Central memory CD4-positive, alpha-beta T cell (primary cell): ENCODE results near the gene FOSB.
A peak's percentile ranks its signal among the peaks of the same experiment; 100 is the strongest.

Experiments
- DNase-seq: peaks from one replicate; pipeline ENCODE4 v3.0.0; 2022

The FOSB gene

DNA sequence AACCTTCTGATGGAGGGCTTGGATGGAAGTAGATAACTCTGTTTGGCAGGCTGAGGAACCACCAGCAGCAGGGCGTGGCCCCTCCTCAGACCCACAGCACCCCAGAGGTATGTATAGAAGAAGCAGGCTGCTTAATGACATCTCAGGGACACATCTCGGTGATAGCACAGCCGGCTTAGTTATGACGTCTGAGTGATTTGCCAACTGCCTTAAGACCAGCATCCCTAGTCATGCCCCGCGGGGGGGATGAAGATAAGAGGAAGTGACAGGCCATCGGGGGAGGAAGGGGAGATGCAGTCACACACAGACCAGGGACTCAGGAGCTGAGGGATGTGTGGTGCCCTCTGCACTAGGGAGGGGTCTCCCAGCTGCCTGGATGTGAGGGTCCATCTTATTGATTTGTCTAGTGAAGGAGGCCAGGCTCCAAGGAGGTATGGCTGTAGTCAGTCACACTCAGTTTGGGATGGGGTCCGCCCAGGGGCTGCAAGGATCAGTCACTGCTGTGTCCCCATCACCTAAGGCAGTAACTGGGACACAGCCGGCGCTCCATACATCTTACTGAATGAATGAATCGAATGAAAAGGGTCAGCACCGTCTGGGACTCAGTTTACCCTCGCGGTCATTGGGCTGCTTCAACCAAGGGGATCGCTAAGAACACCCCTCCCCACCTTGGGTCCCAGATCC, 24.9 kb upstream of the FOSB start:
- DNase-seq: peak; percentile 42

DNA sequence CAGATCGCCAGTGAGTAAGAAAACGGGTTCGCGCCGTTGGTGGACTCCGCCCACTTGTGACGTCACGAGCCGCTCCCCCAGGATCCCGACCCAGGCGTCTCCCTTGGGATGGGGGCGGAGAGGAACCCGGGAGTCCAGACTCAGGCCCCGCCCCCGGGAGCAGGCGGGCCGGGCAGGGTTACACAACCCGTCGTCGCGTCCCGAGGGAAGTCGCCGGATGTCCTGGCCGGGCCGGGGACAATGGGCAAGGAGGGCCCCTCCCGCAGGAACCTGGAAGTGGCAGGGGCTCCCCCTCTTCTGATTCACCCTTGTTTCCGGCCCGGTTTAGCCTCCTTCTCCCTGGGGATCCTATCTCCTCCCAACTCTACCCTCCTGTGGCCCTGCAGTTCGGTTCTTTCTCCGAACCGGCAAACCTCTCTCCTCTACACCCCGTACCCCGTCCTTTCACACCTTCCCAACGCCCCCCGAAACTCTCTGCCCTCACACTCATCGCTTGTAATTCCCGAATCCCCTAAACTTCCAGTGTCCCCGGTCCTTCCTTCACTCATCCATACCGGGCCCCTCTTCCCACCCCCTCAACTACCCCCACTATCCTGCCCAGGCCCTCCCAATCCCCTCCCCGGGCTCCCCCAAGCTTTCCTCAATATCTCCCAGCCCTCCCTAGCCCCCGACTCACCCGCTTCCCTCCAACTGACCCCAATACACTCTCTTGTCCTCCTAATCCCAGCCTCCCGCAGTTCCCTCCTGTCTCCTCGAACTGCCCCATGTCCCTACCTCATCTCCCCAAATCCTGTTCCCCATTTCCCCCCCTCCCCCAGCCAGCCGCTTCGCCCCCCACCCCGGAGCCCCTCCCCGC, 24.1 kb upstream of the FOSB start:
- peak; percentile 38 for DNase-seq

DNA sequence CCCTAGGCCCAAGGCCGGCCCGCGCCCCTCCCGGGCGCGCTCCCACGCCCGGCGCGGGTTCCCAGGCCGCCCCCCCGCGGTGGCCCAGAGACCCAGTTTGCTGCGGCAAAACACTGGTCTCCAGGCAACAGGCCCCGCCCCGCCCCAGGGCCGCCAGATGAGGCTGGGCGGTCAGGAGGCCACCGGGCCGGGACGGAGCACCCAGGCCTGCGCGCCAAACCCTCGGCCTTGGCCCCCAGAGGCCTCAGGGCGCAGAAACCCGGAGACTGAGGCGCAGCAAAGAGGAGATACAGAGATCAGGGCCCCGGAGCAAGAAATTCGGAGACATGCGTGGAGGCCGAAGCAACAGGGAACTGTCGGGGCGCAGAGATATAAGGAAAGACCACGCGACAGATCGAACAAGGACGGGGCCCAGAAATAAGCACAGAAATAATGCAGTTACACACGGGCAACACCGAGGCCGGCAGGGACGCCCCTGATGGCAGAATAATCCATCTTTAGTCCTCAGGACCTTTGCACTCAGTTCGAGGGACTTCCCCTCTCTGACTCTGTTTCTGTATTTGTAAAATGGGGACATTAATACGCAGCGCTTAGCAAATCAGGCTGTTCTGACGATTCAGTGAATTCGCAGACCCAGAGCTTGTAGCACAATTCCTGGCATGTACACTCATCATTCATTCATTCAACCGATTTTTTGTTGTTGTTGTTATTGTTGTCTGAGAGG, 23.3 kb upstream of the FOSB start:
- peak; percentile 80 for DNase-seq

DNA sequence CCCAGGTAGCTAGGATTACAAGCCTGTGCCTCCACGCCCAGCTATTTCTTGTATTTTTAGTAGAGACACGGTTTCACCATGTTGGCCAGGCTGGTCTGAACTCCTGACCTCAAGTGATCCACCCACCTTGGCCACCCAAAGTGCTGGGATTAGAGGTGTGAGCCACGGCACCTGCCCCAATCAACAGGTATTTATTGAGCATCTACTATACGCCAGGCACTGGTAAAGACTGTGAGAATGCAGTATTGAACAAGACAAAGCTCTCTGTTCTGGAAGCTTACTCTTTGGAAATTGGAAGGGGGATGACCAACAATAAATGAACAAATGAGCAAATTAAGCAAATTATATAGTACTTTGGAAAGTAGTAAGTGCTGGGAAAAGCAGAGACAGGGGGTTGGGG, 22.7 kb upstream of the FOSB start:
- DNase-seq: no peak

DNA sequence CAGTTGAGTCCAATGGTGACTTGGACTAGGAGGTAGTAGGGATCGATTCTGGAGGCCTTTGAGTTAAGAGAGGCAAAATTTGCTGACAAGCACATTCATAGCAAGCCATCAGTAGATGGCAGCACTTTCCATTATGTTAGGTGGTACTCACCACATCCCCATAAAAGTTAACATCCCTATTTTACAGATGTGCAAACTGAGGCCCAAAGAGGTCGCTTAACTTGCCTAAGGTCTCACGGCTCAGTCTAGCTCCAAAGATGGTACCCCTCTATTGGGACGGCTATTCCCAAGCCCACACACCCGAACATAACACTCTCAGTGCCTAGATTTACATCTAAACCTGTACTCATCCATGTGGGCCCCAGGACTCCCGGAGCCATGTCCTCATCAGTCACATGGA, 21.5 kb upstream of the FOSB start:
- no peak for DNase-seq

DNA sequence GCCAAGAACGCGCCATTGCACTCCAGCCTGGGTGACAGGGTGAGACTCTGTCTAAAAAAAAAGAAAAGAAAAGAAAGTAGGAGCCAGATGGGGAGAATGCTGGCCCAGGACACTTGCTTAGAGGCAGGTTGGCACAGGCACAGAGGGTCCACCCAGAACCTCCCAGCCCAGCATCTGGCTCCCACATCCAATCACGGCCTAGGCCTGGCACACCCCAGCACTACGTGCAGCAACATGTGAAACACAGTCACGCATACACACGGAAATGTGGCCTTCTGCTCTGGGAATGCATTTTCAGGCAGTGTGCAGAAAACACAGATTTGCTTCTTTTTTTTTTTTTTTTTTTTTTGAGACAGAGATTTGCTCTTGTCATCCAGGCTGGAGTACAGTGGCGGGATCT, 20.9 kb upstream of the FOSB start:
- DNase-seq: no peak

DNA sequence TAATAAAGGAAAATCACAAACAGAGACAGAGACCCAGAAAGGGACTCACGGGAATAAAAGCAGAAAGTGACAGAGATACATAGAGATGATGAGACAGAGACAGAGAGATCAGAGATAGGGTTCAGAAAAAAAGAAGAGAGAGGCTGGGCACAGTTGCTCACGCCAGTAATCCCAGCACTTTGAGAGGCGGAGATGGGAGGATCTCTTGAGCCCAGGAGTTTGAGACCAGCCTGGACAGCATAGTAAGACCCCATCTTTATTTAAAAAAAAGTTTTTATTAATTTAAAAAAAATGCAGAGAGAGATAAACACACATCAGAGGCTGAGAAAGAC, 19.4 kb upstream of the FOSB start:
- no peak for DNase-seq

DNA sequence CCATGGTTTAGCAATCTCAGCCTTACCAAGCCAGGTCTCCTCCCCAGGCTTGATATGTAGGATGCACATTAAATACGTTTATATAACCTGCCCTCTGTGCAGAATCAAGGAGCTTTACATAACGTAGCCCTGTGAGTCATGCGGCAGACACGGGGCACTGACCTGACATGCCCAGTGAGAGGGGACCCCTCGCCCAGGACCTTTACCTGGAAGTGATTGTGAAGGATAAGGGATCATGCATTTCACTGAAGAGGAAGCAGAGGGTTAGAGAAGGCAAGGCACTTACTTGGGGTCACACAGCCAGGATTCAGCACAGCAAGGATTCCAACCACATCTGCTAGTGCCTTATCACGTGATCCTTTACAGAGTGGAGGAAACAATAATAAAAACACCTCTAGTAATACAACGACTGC, 18.9 kb upstream of the FOSB start:
- DNase-seq: no peak

DNA sequence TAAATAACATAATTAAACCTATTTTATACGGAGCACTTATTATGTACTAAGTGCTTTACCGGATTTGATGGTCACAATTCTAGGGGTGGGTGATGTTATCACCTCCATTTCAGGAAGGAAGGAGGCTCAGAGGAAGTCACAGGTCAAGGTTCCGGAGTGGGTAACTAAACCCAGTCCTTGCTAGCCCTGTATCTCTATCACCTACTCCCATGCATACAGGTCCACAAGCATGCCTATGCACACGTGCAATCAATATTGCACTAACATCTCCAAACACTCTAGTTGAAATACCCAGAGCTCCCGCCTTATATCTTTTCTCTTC, 17.8 kb upstream of the FOSB start:
- DNase-seq: peak; percentile 50

DNA sequence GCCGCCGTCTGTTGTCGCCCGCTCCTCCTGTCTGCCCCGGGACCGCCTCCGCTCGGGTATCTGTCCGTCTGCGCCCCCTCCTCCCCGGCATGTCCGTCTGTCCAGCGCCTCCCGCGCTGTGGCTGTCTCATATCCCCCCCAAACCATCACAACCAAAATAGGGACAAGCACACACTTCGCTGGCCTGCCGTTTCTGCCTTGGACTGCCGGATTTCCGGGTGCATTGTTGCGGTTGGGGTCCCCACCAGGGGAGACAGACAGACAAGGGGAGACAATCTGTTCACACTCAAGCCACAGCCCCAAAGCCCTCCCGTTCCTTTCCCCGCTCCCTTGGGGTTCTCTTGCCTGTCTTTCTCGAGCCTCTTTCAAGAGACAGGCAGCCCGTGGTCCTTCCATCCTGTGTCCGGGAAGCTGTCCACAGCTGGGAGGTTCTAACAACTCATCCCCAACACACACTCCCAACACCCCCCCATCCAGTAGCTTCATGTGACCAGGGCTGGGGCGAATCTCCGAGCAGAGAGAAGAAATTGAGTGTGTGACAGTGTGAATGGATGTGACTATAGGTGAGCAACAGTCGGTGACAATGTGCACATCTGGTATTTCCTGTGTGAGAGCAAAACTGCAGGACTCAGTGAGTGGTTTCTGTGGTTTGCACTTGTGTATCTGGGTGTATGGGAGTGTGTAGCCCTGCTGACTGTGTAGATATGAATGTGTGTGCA, 16.5 kb upstream of the FOSB start:
- DNase-seq: peak; percentile 72

DNA sequence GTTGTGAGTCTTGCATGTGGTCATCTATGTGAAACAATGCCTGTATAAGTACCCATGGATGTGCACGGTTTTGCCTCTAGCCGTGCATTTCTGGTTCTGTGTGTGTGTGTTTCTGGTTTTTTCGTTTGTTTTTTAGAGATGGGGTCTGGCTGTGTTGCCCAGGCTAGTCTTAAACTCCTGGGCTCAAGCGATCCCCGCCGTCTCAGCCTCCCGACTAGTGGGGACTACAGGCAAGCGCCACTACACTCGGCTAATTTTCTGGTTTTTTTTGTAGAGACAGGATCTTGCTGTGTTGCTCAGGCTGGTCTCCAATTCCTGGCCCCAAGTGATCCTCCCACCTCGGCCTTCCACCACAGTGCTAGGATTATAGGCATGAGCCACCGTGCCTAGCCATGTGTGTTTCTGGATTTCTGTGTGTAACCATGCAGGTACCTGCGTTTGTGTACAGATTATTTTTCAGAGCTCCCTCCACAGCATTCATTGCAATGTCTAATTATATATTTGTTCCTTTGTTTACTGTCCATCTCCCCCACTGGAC, 15.9 kb upstream of the FOSB start:
- DNase-seq: no peak

DNA sequence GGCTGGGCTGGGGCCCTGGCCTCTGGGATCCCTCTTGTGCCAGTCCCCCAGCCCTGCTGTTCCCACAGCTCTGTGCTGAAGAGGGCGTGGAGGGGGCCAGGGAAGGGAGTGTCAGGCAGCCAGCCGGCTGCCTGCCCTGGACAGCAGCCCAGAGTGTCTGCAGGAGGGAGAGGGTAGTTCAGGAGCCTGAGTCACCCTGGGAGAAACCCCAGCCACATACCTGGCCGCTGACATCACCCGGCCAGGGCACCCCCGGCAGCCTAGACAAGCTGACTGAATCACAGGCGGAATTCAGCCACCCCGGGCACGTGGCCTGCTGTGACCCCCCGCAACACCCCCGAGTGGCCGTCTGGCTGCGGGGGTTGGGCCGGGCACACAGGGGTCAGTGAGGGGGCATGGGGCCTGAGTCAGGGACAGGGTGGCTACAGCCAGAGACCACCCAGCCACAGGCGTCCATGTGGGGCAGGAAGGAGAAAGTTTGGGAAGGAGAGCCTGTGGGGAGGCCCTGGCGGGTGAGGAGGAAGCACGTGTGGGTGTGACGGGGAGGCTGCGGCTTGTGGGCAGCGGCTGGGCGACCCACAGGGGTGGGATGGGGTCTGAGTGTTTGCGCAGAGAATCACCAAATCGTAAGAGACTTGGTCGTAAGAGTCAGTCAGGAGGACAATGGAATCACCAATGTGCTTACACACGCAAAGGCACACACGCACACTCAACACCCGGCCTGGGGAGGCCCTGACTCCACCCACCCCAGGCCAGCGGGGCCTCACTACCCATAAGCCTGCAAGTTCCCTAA, 11.9 kb upstream of the FOSB start:
- DNase-seq: peak; percentile 66

DNA sequence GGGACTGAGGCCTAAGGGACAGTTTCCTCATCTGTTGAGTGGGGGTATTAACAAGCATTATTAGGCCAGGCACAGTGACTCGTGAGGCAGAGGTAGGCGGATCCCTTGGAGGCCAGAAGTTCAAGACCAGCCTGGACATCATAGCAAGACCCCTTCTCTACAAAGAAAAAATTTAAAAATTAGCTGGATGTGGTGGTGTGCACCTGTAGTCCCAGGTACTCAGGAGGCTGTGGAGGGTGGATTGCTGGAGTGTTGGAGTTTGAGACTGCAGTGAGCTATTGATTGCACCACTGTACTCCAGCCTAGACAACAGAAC, 11.3 kb upstream of the FOSB start:
- DNase-seq: no peak

DNA sequence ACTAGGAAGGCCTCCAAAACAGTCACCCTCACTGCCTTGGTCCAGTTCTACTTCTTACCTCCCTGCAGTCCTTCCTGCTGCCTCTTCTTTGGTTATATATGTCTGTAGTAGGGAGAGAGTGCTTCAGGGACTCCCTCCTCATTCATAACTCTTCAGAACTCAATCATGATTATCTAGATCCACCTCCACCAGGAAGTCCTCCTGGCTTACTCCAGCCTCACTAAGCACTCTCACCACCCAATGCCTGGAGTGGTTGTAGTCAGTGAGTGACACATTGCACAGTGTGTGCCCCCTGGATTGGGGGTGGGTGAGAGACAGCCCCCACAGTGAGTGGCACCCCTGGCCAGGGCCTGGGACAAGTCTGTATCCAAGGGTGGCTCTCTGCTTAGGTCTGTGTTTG, 10.0 kb upstream of the FOSB start:
- no peak for DNase-seq

DNA sequence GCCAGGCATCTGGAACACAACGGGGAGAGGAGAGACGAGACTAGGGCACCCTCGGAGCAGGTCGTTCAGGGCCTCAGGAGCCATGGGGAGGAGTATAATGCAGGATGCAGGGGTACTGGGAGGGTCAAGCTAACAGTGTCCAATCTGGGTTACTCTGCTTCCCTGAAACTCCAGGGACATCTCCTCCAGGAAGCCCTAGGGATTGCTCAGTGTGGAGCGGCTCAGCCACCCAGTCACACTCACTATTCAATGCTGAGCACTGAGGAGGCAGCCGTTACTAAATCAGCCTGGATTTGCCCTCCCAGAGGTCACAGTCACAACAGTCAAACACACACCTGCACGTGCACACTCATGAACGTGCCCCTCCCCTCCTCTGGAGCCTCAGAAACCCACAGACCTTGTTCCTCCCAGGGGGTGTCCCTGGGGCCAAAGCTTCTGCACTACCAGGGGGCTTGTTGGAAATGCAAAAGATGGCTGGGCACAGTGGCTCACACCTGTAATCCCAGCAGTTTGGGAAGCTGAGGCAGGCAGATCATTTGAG, 6.9 kb upstream of the FOSB start:
- DNase-seq: no peak

DNA sequence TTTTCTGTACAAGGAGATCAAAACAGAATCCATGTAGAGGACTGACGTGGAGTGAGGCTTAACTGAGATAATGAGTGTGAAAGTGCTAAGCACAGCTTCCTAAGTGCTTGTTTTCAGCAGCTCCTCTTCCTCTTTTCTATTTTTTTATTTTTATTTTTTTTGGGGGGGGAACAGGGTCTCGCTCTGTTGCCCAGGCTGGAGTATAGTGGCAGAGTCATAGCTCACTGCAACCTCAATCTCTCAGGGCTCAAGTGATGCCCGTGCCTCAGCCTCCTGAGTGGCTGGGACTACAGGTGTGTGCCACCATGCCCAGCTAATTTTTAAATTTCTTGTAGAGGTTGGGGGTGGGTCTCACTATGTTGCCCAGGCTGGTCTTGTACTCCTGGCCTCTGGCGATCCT, 5.6 kb upstream of the FOSB start:
- no peak for DNase-seq

DNA sequence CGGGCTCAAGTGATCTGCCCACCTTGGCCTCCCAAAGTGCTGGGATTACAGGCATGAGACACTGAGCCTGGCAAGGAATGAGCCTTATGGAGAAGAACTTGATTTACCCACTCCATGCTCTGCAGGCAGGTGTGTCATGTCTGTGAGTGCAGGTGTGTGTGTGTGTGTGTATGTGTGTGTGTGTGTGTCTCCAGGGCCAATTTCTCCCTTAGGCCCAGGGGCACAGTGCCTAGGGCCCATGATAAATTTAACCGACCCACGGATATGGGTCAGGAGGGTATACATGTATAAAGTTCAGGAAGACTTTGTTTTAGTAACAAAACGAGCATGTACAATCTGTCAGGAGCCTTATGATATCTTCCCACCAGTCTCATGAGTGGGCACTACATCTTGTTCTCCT, 4.6 kb upstream of the FOSB start:
- no peak for DNase-seq

DNA sequence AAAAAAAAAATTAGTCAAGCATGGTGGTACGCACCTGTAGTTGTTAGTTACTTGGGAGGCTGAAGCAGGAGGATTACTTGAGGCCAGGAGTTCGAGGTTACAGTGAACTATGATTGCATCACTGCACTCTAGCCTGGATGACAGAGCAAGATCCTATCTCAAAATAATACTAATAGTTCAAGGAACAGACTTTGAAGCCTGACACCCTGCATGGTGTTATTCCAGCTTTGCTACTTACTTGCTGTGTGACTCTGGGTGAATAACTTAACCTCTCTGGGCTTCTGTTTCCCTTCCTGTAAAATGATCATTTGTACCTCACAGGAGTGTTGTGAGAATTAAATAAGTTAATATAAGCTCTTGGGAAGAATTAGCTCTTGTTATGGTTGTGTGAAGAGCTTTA, 3.5 kb upstream of the FOSB start:
- no peak for DNase-seq

DNA sequence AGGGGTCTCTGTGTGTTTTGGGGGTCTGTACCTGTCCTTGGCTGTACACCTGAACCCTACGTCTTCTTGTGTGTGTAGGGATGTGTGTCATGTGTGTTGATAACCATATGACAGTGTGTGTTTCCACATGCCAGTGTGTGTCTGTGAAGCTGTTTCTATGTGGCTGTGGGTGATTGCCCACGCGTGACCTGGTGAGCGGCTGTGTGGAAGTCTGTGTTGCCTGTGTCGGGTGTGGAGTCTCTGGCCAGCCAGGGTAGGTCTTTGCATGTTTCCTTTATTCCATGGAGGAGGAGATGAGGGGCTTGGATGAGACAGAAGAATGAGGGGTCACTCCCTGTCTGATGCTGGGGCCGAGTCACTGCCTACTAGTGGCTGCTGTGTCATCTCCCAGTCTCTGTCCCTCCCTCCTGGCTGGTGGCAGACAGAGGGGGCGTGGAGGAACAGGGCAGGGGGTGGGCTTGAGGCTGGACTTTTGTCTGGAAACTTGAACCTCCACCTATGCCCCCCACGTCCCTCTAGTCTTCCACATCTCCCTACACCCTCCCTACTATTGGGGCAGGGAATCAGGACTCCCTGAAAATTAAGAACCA, 2.8 kb upstream of the FOSB start:
- DNase-seq: no peak

DNA sequence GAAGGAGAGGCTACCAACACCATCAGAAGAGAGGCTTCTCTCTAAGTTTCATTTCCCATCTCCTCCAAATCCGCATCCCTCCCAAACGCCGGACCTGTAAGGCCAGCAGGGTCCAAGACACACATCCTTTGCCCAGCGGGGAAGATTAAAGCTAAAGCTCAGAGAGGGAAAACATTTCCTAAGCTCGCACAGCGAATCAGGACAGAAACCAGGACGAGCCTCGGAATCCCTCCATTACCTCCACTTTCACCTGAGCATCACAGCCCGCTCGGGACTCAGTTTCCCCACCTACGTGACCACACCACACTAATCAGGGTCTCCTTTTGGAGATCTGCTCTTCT, 711 bp upstream of the FOSB start:
- DNase-seq: no peak

DNA sequence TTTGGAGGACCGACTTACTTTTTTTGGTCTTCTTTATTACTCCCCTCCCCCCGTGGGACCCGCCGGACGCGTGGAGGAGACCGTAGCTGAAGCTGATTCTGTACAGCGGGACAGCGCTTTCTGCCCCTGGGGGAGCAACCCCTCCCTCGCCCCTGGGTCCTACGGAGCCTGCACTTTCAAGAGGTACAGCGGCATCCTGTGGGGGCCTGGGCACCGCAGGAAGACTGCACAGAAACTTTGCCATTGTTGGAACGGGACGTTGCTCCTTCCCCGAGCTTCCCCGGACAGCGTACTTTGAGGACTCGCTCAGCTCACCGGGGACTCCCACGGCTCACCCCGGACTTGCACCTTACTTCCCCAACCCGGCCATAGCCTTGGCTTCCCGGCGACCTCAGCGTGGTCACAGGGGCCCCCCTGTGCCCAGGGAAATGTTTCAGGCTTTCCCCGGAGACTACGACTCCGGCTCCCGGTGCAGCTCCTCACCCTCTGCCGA, 409 bp downstream of the FOSB start:
- DNase-seq: no peak

DNA sequence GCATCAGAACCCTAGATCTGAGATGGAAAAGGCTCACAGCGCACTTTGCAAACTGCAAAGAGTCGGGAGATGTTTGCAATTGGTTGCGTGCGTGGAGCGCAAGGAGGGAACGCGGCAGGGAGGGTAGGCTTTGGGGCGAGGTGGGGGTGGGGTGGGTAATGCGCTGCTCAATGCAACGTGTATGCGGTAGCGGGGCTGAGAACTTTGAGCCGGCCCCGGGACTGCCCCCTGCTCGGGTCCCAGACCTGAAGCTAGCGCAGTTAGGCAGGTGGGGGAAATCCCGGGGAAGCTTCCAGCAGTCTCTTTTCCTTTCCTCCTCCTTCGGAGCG, 971 bp downstream of the FOSB start:
- no peak for DNase-seq
